Activated T-cell treated with anti-CD3 and anti-CD28 coated beads for 1 hour (primary cell): ENCODE measurements around the gene UGT8.
"Not testable (repeated sequence)": the region's sequence is repeated elsewhere in the genome, so short reads cannot be mapped to it uniquely, and the experiment has no call there.

Source experiments
- DNase-seq: peaks from one replicate; pipeline ENCODE4 v3.0.0-alpha.2; 2020; ENCODE audit warnings: low read depth

The UGT8 gene, protein sequence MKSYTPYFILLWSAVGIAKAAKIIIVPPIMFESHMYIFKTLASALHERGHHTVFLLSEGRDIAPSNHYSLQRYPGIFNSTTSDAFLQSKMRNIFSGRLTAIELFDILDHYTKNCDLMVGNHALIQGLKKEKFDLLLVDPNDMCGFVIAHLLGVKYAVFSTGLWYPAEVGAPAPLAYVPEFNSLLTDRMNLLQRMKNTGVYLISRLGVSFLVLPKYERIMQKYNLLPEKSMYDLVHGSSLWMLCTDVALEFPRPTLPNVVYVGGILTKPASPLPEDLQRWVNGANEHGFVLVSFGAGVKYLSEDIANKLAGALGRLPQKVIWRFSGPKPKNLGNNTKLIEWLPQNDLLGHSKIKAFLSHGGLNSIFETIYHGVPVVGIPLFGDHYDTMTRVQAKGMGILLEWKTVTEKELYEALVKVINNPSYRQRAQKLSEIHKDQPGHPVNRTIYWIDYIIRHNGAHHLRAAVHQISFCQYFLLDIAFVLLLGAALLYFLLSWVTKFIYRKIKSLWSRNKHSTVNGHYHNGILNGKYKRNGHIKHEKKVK

DNA sequence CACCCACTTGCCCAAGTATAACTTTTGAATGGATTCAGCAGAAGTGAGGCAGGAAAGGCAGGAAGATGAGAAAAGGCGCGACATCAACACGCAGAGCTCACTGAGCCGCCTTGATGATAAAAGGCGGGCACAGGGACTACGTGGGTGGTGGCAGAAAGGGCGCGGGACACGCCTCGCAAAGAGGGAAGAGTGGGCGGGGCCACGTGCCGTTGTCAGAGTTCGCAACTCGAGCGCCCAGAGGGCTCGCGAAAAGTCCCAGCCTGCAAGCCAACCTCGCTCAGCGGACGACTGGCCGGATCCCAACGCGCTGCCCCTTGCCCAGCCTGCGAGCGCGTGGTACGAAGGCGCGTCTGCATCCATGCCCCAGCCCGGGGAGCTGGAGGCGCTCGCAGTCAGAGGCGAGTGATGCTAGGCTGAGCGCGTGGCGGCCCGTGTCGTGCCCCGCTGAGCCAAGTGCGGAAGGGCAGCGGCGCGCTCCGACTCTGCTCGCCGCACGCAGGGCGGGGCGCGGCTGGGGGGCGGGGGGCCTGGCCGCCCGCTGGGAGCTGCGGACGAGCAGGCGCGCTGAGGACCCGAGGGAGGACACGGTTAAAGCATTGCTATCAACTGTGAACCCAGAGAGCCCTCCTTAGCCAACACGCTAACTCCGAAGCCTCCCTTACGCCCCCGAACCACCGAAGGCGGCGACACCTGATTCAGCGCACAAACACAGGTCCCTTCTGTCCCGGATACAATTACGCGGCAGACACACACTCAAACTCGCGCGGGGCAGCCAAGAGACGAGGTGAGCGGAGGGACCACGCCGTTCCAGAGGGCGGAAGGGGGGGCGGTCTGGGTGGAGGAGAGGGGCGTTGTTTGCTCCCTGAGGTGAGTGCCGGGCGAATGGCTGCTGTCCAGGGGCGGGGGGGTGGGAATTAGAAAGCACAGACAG is at the start of gene UGT8:
Gene UGT8, plus strand, starts transcription at position 617 of the 931 bp plus-strand sequence. CDS start 24,074 bp downstream, outside the sequence.
- DNase-seq, result no peak

DNA sequence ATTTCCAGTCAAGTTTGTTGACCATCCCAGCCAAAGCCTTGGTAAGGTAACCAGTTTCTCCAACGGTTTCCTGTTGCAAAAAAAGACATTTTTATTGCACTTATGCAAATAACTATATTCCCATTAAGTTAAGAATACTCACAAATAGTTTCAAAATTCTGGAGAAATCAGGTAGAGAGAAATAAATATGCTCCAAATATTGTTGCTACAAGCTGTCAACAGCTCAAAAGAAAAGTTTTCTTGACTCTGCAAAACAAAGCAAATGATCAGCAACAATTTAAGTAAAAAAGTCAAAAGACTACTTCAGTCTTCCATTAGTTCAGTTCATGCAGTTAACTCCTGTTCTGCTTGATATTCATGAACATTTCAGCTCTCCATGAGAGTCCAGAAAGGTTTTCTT is 49.0 kb upstream of the UGT8 start:
- no peak for DNase-seq

DNA sequence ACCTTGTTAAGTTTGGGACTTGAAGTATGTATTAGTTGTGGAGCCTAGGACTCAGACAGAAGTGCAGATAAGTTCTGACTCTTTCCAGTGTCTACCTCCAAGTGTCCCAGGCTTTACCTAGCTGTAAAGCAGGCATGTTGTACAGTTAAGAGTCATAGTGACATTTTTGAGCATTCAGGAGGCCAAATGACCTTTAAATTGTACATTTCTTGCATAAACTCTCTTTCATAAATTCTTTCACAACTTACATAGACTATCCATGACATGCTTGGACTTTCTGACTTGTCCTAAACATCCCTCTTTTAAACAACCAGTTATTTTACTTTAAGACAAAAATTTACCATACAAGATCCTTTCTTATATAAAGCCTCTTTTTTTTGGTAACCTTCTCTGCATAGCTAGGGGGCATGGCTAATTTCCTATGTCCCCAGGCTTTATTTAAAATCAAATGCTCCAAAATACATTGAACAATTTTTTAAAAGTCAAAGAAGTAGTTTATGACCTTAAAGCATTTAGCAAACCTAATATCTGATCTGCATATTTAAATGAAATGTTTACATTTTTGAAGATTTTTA is 40.1 kb upstream of the UGT8 start:
- no peak for DNase-seq

DNA sequence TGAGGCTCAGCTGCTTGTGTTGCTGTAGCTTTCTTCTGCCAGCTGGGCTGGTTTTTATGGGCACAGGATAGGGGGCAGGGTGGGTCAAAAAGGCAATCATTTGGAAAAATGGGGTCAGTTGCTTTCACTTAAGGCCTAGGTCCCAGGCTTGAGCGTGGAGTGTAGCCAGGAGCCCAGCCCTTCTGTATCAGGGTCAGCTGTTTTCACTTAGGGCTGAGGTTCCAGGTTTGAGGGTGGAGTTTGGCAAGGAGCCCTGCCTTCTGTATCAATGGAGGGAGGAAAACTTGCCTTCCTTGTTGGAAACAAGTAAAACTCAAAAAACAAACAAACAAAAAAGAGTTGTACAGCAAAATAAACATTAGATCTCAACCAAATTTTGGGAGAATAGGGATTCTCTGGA is 37.0 kb upstream of the UGT8 start:
- no peak for DNase-seq

DNA sequence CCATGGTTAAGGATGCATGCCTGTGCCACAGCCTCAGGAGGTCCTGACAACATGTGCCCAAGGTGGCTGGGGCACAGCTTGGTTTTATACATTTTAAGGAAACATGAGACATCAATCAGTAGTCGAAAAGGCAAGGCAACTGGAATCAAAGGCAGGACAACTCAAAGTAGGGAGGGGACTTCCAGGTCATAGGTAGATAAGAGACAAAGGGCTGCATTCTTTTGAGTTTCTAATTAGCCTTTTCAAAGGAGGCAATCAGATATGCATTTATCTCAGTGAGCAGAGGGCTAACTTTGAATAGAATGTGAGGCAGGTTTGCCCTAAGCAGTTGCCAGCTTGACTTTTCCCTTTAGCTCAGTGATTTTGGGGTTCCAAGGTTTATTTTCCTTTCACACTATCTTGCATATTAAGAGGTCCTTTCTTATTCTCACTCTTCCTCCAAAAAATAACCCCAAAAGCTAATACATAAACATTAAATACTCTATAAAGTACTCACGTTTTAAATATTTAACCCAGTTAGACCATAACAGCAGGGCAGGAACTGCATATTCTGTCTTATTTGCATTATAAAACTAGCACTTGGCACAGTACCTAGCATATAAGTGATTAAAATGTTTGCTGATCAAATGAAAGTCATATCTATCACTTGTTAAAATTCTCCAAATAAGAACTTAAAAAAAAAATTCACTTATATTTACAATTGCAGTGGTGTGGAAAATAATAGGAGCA is 36.3 kb upstream of the UGT8 start:
- DNase-seq, result no peak

DNA sequence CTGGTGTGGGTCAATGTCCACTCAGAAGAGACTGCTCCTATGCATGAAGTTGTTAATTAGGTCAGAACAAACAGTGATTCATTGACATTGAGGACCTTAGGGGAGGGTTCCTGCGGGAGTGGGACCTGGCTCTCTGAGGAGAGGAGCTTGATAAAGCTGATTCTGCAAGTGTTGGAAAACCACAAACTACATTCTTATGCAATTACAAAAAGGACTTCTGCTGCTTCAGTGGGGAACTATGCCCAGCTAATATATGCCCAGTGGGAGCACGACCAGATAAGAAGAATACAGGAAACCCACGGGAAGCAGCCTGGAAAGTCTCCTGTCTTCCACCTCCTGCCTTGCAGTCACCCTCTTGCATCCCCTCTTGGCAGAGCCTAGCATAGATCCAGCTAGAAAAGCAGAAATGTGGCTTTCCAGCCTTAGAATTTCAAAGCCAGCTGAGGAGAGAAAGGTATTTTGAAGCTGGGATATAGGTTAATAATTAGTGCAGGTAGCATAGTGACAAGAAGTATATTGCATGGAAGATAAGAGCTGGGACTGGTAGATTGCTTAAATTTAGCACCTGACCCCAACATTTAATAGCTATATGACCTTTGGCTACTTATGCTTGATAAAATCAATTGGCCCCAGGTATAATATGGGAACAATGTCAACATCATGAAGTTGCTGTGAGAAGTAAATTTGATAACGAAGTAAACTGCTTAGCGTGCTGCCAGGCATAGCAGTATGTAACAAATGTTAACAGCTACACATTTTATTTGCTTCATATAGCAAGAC is 34.9 kb upstream of the UGT8 start:
- DNase-seq, result no peak

DNA sequence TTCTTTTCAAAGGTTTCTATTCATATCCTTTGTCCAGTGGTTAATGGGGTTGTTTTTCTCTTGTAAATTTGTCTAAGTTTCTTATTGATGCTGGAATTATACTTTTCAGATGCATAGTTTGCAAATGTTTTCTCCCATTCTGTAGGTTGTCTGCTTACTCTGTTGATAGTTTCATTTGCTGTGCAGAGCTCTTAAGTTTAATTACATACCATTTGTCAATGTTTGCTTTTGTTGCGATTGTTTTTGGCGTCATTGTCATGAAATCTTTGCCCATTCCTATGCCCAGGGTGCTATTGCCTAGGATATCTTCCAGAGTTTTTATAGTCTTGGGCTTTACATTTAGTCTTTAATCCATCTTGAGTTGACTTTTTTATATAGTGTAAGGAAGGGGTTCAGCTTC is 21.2 kb upstream of the UGT8 start:
- DNase-seq, result no peak

DNA sequence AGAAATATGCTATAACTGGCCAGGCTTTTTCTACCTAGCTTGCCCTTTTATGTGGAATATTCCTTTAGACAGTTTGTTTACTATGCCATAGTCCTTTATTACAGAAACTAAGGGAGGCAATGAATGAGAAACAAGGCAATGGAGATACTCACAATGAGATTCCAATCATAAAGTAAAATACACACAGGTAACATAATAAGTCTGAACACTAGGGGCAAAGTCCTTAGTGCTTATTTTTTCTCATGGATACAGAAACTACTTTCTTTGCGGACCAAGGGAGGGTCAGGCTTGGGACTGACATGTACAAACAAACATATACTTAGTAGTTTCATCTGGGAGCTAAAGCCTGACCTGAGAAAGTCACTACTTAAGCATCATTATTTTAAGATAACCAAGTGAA is 16.0 kb upstream of the UGT8 start:
- no peak for DNase-seq

DNA sequence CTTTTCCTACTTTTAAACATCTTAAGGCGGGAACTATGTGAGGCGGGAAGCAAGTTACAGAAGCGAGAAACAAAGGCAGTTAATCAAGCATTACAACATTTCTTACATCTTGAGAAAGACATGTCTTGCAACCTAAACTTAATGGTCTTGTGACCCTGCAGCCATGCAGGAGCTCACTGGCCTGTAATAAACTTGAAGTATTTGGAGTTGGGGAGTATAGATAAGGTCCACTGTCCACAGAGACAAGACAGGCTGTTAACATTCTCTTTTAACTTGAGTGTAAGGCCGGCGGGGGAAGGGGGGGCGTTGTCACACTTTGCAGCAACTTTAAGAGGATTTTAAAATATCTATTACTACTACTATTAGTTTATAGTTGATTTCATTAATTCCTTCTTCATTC is 10.3 kb upstream of the UGT8 start:
- no peak for DNase-seq

DNA sequence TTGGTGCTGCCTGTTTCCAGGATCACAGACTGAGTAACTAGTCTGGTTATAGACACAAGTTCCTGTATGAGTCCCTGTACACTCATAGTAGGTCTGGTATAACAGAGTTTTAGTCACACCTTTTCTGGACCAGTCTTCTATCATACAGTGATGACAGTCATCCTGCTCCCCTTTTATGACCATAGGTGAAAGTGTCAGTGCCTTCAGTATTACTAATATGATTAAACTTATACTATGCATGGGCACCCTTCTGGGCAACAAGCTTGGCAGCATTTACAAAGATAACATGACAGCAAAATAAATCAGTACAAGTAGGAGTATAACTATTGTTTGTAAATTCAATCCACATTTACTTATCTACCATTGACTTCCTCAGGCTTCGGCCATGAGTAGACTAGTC is 8.2 kb upstream of the UGT8 start:
- not testable (repeated sequence) for DNase-seq

DNA sequence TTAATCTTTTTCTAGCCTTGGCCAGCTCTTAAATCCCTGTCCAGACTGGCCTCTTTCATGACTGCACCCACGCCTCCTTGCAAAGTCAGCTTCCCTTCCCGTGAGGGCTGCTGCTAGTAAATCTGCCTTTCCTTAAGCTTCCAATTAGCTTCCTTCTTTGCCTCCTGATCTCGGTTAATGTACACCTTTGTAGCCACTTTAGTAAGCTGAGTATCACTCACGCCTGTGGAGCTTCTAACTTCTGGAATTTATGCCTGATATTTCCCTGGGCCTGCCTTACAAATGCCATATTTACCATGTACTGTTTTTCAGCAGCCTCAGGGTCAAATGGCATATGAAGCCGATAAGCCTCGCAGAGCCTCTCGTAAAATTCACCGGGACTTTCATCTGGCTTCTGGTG is 5.1 kb upstream of the UGT8 start:
- DNase-seq, result no peak

DNA sequence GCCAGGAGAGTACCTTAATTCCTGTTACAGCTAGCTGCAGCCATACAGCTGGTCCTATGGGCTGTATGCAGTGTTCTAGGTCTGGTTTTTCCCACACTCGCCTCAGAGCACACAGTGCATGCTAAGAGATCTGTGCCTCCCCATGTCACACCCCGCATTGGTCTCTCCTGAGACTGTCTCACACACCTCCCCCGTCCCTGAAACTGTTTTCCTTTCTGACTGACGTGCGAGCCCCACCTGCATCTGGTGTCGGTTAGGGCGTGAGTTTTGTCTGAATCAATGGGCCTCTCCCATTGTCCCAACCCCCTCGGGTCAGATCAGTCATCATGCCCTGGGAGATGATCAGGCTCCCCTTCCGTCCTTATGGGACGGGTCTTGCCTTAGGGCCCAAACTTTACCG is 3.4 kb upstream of the UGT8 start:
- no peak for DNase-seq

DNA sequence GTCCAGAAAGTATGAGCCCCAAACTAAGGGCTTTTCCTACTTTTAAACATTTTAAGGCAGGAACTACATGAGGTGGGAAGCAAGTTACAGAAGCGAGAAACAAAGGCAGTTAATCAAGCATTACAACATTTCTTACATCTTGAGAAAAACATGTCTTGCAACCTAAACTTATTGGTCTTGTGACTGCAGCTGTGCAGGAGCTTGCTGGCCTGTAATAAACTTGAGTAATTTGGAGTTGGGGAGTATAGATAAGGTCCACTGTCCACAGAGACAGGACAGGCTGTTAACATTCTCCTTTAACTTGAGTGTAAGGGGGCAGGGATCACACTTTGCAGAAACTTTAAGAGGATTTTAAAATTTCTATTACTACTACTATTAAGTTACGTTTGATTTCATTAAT is 2.7 kb upstream of the UGT8 start:
- no peak for DNase-seq

DNA sequence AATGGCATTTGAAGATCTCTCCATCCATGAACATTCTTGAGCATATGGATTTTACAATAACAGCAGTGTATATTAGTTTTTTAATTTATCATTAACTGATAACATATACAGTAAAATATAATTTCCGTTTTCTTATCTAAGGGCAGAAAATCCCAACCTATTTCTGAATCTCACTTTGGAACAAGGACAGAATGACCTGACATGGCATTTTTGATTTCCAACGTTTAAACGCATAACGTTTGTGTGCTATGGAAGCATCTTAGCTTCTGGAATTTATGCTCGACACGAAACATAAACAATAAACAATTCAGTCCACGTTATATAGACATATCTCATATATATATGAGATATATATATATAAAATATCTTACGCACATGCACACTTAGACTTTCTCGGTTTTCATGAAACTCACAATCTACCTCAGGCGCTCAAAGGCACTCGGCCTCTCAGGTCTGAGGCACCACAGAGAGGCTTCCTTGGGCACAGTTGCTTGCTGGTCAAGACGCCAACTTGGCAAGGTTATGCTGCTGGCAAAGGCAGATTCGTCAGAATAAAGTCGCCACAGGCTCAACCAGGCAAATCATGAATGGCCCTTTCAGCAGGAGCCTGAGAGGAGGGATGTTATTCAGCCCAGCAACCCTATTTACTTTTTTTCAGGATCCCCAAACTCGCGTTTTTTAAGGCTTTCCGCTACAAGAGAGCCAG is 1.0 kb upstream of the UGT8 start:
- DNase-seq, result no peak

DNA sequence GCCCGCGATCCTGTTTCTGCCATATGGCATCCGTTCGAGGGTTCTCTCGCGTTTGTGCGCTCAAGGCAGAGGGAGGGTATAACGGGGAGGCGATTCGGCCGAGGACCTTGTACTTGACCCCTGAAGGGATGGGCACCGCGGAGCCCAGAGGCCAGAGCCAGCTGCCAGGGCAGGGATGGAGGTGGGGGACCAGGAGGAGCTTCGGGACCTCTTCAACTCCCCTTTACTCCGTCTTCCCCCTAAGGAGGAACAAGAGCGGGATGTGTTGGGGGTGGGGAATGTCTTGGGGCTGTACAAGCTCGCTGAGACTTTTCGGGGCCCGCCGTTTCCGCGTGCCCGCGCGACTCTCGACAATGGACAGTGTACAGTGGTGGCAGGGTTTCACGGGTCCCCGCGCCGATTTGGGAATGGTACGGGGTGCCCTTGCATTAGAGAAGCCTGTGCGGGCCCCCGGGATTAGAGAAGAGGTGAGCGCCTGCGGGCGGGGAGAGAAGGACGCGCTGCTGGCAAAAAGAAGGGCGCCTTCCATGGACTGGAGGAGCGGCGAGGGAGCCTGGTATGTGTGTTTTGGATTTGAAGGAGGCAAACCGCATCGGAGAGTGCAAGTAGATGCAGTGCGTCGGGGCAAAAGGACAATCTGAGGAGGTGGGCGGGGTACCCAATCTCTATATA is 760 bp downstream of the UGT8 start:
- DNase-seq, result no peak

DNA sequence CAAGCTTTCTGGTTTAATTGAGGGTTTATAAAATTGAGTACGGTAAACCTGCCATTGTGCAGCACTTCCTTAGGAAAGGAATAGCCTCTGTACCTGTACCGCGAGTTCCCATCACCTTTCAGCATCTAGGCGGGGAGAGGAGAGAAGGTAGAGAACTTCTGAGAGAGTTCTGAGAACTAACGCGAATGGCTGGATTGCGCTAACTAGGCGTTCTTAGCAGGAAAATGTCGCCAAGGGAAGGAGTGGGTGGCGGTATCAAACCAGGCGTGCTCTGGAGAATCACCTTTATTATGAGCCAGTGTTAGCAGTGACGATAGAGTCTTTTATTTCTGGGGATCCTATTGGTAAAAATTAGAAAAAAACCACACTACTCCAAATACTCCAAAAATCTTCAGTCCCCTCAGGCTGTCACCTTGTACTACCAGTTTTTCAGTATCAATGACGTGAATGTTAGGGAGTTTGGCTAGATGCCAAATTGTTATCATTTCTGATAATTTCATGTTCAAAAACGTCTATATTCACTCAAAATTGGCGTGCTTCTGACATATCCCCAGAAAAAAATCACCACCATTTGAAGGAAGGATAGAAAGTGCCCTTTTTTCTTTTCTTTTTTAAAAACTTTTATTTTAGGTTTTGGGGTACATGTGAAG is 1.4 kb downstream of the UGT8 start:
- no peak for DNase-seq

DNA sequence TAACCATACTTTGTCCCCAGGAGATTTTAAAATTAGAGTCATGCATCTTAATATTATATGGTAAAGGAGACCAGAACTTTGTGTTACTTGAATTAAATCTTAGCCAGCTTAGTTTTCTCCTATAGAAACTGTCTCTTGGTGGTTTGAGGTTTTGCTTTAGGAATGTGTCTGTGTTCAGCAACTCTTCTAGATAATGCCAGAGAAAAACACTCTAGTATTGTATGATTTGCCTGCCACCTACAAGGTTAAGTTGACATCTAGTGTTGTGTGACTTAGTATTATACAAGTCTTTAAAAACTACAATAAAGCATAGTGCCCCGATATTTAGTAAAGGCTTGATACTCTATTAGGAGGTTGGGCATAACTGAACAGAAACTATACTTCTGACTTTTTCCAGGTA is 2.1 kb downstream of the UGT8 start:
- DNase-seq, result no peak

DNA sequence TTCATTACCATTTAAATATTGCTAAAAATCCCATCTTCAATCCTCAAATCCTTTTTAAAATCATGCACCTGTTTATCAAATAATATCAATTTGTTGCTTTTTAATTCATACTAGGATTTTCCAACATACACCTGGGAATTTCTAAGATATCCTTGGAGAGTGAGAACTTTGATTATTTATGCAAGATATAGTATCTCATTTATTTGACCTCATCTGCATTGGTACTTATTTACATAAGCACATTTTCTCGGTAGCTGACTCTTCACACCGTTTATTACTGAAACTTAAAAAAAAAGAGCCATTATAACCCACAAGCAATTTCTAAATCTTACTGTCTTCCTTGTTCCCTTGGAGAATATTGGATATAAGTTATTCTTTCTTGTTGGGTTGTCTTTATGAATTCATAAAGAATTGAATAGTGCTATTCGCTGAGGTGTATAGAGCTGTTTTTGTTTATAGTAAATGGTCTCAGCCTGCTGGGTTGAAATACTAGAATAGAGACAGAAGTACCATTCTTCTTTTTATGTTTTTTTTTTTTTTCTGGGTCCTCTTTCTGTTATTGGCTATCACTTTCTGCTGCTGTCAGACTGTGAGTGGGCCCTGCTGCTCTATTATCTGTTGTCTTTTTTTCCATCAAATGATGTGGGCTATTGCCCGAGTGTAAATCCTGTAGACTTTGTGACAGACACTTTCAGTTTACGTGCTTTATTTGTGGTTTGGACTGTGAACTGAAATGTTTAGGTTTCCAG is 2.9 kb downstream of the UGT8 start:
- DNase-seq, result no peak

DNA sequence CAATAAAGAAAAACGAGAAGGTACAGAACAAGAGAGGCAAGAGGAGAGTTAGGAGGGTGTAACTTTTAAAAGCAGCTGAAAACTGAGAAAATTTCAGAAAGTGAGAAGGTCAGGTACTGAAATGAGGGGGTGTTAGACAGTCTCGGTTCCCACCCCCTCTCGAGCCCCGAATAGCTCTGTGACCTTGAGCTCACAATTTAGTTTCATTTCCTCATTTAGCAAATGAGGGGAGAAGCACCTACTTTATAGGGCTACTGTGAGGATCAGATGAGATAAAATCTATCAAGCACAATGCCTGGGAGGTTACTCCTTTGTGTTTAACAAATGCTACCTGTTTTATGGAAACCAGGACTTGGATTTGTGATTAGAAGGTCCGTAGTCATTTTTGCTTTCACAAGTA is 4.9 kb downstream of the UGT8 start:
- no peak for DNase-seq
